Colonic mucosa (tissue), 4 donors: ENCODE measurements around the gene GNAO1. TPM values are rescaled to one million over a fixed set of nuclear protein-coding genes. Genes with fewer than 3 reads are reported as not detected.

Source experiments
- DNase-seq: peaks from one replicate; pipeline ENCODE4 v3.0.0-alpha.2; 2020
- H3K27ac ChIP-seq: fragments of 200-600 bp; one replicate; pipeline ENCODE4 v1.8.0; 2021
- H3K27me3 ChIP-seq: fragments of 200-600 bp; one replicate; pipeline ENCODE4 v1.8.0; 2021
- H3K36me3 ChIP-seq: fragments of 200-600 bp; one replicate; pipeline ENCODE4 v1.8.0; 2021
- H3K4me1 ChIP-seq: fragments of 200-600 bp; one replicate; pipeline ENCODE4 v1.8.0; 2021; ENCODE audit warnings: mild to moderate bottlenecking
- H3K4me3 ChIP-seq: fragments of 200-600 bp; one replicate; pipeline ENCODE4 v1.8.0; 2021
- H3K9ac ChIP-seq, 2 donors: one replicate each; pipeline ENCODE4 v1.7.0; 2013; ENCODE audit warnings: control low read depth in 2 of 2, low read depth in 2 of 2, low read length in 2 of 2
- H3K9me3 ChIP-seq: fragments of 200-600 bp; one replicate; pipeline ENCODE4 v1.8.0; 2021
- CTCF ChIP-seq: fragments of 200-600 bp; IDR thresholded peaks from one replicate; pipeline ENCODE4 v1.8.0; 2022; ENCODE audit warnings: antibody characterized with exemption, mild to moderate bottlenecking
- intact Hi-C: fragments of 100-400 bp; cut with DNase I; formaldehyde crosslinking; loops from one replicate; pipeline ENCODE4 v1.14.1; 2022
- total RNA-seq, 2 donors: library from RNA; stranded (reverse); fragmentation: NEBNext Ultra II Directional in 1 of 2; extraction: Animal tissue kit (Norgen Biotek cat#: 25700) in 1 of 2; gene quantifications; one replicate each; pipeline ENCODE4 v1.2.1, GENCODE V29; 2021
- donor health status: healthy.
- donor health status: DM: no; HTN: no; CAD: no.
- donor health status: DM: no; HTN: no; CAD: no.

The GNAO1 gene
- total RNA-seq, 2 donors from 2014 or later = 1.7 to 10.8 TPM

- H3K4me1 ChIP-seq = no peaks in the 10 kb centered on the region
- no peaks in the 10 kb centered on the region for H3K9me3 ChIP-seq
- H3K27me3 ChIP-seq = no peaks in the 10 kb centered on the region
- TF ChIP-seq CTCF = no peak
- H3K36me3 ChIP-seq = no peaks in the 10 kb centered on the region
- H3K9ac ChIP-seq = no peak overlapping the region
- no peak overlapping the region for H3K27ac ChIP-seq
- H3K4me3 ChIP-seq = no peak overlapping the region
- no peak for DNase-seq
- intact Hi-C loops = no loop called here
Observed at GRCh38 chr16:56206951-56207350, 15.7 kb downstream of the GNAO1 start.

- TF ChIP-seq CTCF = no peak
- Histone ChIP-seq H3K36me3 (no peaks in the 10 kb centered on the region), H3K27me3 (no peaks in the 10 kb centered on the region), H3K4me3 (no peak overlapping the region), H3K9me3 (no peaks in the 10 kb centered on the region), H3K27ac (no peak overlapping the region), H3K4me1 (no peaks in the 10 kb centered on the region), H3K9ac (no peak overlapping the region)
- intact Hi-C loops = no loop called here
- DNase-seq = no peak
Observed at GRCh38 chr16:56207421-56207820, 16.1 kb downstream of the GNAO1 start.

- H3K36me3 ChIP-seq = no peaks in the 10 kb centered on the region
- no peaks in the 10 kb centered on the region for H3K9me3 ChIP-seq
- intact Hi-C loops = no loop called here
- no peak for DNase-seq
- no peak overlapping the region for H3K9ac ChIP-seq
- no peaks in the 10 kb centered on the region for H3K4me1 ChIP-seq
- TF ChIP-seq CTCF = no peak
- no peaks in the 10 kb centered on the region for H3K27me3 ChIP-seq
- H3K4me3 ChIP-seq = no peak overlapping the region
- peak overlapping the region; percentile 47 for H3K27ac ChIP-seq
Observed at GRCh38 chr16:56211435-56211981, 20.2 kb downstream of the GNAO1 start.

GRCh38 chr16:56212144-56212543 is 20.9 kb downstream of the GNAO1 start:
- TF ChIP-seq CTCF = no peak
- no peak for DNase-seq
- Histone ChIP-seq H3K36me3 (no peaks in the 10 kb centered on the region), H3K4me3 (no peak overlapping the region), H3K27me3 (no peaks in the 10 kb centered on the region), H3K27ac (peak overlapping the region; percentile 47), H3K9ac (no peak overlapping the region), H3K4me1 (no peaks in the 10 kb centered on the region), H3K9me3 (no peaks in the 10 kb centered on the region)
- intact Hi-C loops = no loop called here

GRCh38 chr16:56221995-56222394 is 30.7 kb downstream of the GNAO1 start:
- intact Hi-C loops = no loop called here

More at GRCh38 chr16:56221995-56222394, 30.7 kb downstream of the GNAO1 start:
- H3K4me1 ChIP-seq = no peaks in the 10 kb centered on the region
- H3K36me3 ChIP-seq = no peaks in the 10 kb centered on the region
- no peaks in the 10 kb centered on the region for H3K27me3 ChIP-seq
- H3K9ac ChIP-seq = no peak overlapping the region
- no peak overlapping the region for H3K27ac ChIP-seq
- no peak for DNase-seq
- H3K4me3 ChIP-seq = no peak overlapping the region
- no peak for TF ChIP-seq CTCF
- H3K9me3 ChIP-seq = no peaks in the 10 kb centered on the region
